Mammary epithelial cell (primary cell): Measurements from ENCODE around the gene KRTAP3-1.

Source experiments
- CTCF ChIP-seq, 2 donors: IDR thresholded peaks in 1 of 2; conservative IDR thresholded peaks in 1 of 2; 2 replicates each; pipeline ENCODE4 v1.5.1; 2011 to 2012; ENCODE audit warnings: inconsistent platforms in 2 of 2, low read length in 2 of 2, mild to moderate bottlenecking in 2 of 2, control low read depth in 1 of 2, low read depth in 1 of 2; ENCODE audit not compliant: insufficient read depth in 1 of 2; ENCODE audit errors: extremely low read depth in 1 of 2
- EZH2 ChIP-seq: IDR thresholded peaks from 2 replicates; pipeline ENCODE4 v1.6.1; 2012; ENCODE audit warnings: low read length, inconsistent platforms, borderline replicate concordance

GRCh38 chr17:40960144-40960543 is 48.8 kb downstream of the KRTAP3-1 start:
- TF ChIP-seq CTCF (conservative IDR thresholded peaks at IDR 0.05 in 1 of 2, IDR thresholded peaks at IDR 0.05 in 1 of 2; ENCODE audit: extremely low read depth in 1 of 2, insufficient read depth in 1 of 2, low read depth in 1 of 2, low read length in 2 of 2) (no peak), EZH2 (no peak)
